ENCODE measurements around the gene SLC22A7.

Gene SLC22A7

DNA sequence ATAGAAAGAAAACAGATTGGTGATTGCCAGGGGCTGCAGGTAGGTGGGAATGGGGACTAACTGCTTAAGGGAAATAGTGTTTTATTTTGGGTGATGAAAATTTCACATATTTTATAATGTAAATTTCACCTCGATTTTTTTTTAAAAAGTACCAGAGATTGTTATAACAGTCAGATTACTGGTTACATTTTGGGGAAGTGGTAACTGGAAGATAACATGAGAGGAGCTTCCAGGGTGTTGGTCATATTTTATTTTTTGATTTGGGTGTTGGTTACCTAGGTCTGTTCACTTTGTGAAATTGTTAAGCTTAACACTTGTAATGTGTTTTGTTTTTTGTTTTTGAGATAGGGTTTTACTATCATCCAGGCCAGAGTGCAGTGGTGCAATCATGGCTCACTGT is 27.8 kb downstream of the SLC22A7 start:
- POLR2A ChIA-PET = no interaction called here
- TF ChIP-seq FOXA1 (IDR thresholded peaks at IDR 0.05) = no peak
- TF ChIP-seq SUZ12 (IDR thresholded peaks at IDR 0.05) = no peak
- TF ChIP-seq L3MBTL2 (conservative IDR thresholded peaks at IDR 0.05) = no peak
- no peak for TF ChIP-seq ZNF384 (IDR thresholded peaks at IDR 0.05)
- TF ChIP-seq, protein P1, sequence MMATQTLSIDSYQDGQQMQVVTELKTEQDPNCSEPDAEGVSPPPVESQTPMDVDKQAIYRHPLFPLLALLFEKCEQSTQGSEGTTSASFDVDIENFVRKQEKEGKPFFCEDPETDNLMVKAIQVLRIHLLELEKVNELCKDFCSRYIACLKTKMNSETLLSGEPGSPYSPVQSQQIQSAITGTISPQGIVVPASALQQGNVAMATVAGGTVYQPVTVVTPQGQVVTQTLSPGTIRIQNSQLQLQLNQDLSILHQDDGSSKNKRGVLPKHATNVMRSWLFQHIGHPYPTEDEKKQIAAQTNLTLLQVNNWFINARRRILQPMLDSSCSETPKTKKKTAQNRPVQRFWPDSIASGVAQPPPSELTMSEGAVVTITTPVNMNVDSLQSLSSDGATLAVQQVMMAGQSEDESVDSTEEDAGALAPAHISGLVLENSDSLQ (IDR thresholded peaks at IDR 0.05) = no peak
- TF ChIP-seq NFRKB (IDR thresholded peaks at IDR 0.05) = no peak
- TF ChIP-seq TARDBP (IDR thresholded peaks at IDR 0.05) = no peak
- CTCF ChIA-PET = no interaction called here
- no peak for DNase-seq (ENCODE audit: extremely low spot score)

DNA sequence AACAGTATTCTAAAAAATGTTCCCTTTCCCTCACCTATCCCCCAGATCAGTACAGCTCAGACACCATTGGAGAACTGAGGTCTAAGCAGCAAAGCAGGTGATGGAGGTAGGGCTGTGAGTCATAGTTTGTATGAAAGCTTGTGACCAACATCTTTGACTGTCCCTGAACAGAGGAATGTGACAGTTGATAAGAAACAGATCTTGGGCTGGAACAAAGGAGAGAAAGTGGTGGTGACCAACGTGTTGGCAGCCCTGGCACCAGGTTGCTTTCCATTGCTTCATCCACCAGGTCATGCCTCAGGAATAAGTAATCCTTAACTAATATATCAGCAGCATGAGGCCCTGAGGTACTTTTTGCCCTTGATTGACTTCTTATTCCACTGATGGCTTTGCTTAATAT is 30.5 kb downstream of the SLC22A7 start:
- POLR2A ChIA-PET = interaction anchor here (0.6 kb wide), 1 partner anchor 73 kb away, joined by 3 read pairs; no protein-coding TSS in a partner anchor

DNA sequence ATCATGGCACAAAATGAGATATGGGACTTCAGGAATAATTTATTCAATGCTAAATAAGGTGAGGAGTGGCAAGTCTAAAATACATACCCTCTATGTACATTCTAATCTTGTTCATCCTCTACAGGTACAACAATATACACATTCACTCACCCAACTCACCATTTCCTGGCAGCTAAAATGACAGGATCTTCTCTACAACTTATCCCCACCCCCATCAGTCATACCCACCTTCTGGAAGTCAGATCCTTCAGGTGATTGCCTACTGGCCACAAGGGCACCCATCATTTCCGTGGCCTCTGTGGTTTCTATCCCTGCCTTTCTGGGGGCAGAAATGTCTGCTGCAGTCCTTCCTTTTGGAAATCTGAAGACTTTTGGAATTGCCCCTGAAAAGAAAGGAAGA is 33.4 kb downstream of the SLC22A7 start:
- CTCF ChIA-PET = no interaction called here
- no peak for TF ChIP-seq ZNF384 (IDR thresholded peaks at IDR 0.05)
- TF ChIP-seq L3MBTL2 (conservative IDR thresholded peaks at IDR 0.05) = no peak
- TF ChIP-seq FOXK2 (IDR thresholded peaks at IDR 0.05) = no peak
- TF ChIP-seq HDGF (IDR thresholded peaks at IDR 0.05; ENCODE audit: borderline replicate concordance) = no peak
- TF ChIP-seq SUZ12 (IDR thresholded peaks at IDR 0.05) = no peak
- TF ChIP-seq TARDBP (IDR thresholded peaks at IDR 0.05) = no peak
- no peak for TF ChIP-seq BHLHE40 (IDR thresholded peaks at IDR 0.05; ENCODE audit: borderline replicate concordance)
- TF ChIP-seq SP1 (IDR thresholded peaks at IDR 0.05) = no peak
- no peak for TF ChIP-seq ELF4 (IDR thresholded peaks at IDR 0.05)
- TF ChIP-seq, protein P1 (IDR thresholded peaks at IDR 0.05) = no peak
- no peak for DNase-seq (ENCODE audit: extremely low spot score)
- POLR2A ChIA-PET = no interaction called here

More for the DNA sequence above, 30.5 kb downstream of the SLC22A7 start:
- no peak for DNase-seq (ENCODE audit: extremely low spot score)
- TF ChIP-seq ARNT (IDR thresholded peaks at IDR 0.05) (no peak), ZNF384 (IDR thresholded peaks at IDR 0.05) (no peak), SUZ12 (IDR thresholded peaks at IDR 0.05) (no peak), FOXK2 (IDR thresholded peaks at IDR 0.05) (no peak), ELF4 (IDR thresholded peaks at IDR 0.05) (no peak), L3MBTL2 (conservative IDR thresholded peaks at IDR 0.05) (no peak), TARDBP (IDR thresholded peaks at IDR 0.05) (no peak), SP1 (IDR thresholded peaks at IDR 0.05) (no peak), FOXA1 (IDR thresholded peaks at IDR 0.05) (no peak), FOXM1 (IDR thresholded peaks at IDR 0.05; ENCODE audit: borderline replicate concordance) (no peak), BHLHE40 (IDR thresholded peaks at IDR 0.05; ENCODE audit: borderline replicate concordance) (no peak), HDGF (IDR thresholded peaks at IDR 0.05; ENCODE audit: borderline replicate concordance) (no peak), NFRKB (IDR thresholded peaks at IDR 0.05) (no peak)
- TF ChIP-seq, protein P1 (IDR thresholded peaks at IDR 0.05) = no peak
- CTCF ChIA-PET = no interaction called here

DNA sequence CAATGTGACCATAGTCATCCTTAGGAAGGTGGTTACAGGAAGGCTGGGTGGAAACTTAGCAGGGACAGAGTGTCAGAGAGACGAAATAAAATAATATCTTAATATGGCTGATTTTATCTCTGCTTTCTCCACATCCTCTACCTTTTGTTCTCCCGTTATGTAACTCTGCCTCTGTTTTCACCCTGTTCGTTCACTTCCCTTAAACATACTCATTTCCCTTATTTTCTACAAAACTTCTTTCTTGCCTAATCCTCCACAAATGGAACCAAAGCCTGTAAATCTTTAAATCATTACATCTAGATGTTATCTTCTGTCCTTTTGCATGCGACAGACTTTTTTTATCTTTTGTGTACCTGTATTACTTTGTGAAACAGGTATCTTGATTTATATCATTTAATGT is 33.8 kb downstream of the SLC22A7 start:
- CTCF ChIA-PET = no interaction called here
- POLR2A ChIA-PET = no interaction called here
- no peak for TF ChIP-seq CTBP1 (IDR thresholded peaks at IDR 0.05; ENCODE audit: borderline replicate concordance)
- no peak for TF ChIP-seq ZNF384 (IDR thresholded peaks at IDR 0.05)
- no peak for TF ChIP-seq TARDBP (IDR thresholded peaks at IDR 0.05)
- no peak for TF ChIP-seq ELF4 (IDR thresholded peaks at IDR 0.05)
- TF ChIP-seq L3MBTL2 (conservative IDR thresholded peaks at IDR 0.05) = no peak
- TF ChIP-seq BHLHE40 (IDR thresholded peaks at IDR 0.05; ENCODE audit: borderline replicate concordance) = no peak
- no peak for TF ChIP-seq SUZ12 (IDR thresholded peaks at IDR 0.05)
- TF ChIP-seq, protein P1 (IDR thresholded peaks at IDR 0.05) = no peak
- TF ChIP-seq SP1 (IDR thresholded peaks at IDR 0.05) = no peak
- TF ChIP-seq NFRKB (IDR thresholded peaks at IDR 0.05) = no peak
- TF ChIP-seq FOXM1 (IDR thresholded peaks at IDR 0.05; ENCODE audit: borderline replicate concordance) = no peak
- TF ChIP-seq LEF1 (IDR thresholded peaks at IDR 0.05; ENCODE audit: borderline replicate concordance) = no peak
- TF ChIP-seq ARNT (IDR thresholded peaks at IDR 0.05) = no peak
- no peak for TF ChIP-seq FOXK2 (IDR thresholded peaks at IDR 0.05)
- no peak for TF ChIP-seq HDGF (IDR thresholded peaks at IDR 0.05; ENCODE audit: borderline replicate concordance)
- TF ChIP-seq FOXA1 (IDR thresholded peaks at IDR 0.05) = no peak
- DNase-seq (ENCODE audit: extremely low spot score) = no peak

DNA sequence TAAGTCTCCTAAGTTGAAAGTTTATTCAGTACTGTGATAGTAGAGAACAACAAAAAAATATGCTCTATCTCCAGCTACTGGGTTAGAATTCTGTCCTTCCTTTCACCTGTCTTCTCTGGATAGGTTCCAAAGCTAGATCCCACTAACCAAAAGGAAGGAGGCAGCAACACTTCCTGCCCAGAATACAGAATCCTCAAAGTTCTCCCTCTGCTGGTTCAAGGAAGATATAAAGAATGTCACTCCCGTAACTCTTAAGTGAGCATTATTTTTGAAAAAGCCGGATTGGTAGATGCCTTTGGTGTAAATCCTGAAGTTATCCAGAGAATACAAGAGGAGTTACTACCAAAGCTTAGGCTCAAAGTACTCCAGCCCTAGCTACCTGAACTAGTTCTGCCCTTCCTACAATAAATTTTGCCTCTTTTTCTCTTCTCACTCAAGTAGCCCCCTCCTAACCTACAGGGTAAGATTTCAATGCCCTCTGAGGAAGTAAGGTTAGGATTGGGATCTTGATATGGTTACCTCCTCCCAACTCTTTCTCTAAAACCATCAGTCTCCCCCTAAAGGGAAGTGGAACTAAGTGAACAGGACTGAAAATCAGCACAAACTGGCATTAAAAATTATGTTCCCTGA is 36.5 kb downstream of the SLC22A7 start:
- peak; percentile 64 for DNase-seq (ENCODE audit: extremely low spot score)
- TF ChIP-seq, protein P1 (IDR thresholded peaks at IDR 0.05) = peak; percentile 35; the same call in 1 of the 2 replicates
- TF ChIP-seq CTBP1 (IDR thresholded peaks at IDR 0.05; ENCODE audit: borderline replicate concordance) = no peak
- ChIA-PET POLR2A (no interaction called here), CTCF (interaction anchor here (0.6 to 1.4 kb wide), 6 partner anchors 9 to 72 kb away, joined by 3 to 11 read pairs (median 3); no protein-coding TSS in a partner anchor)
